ENCODE results near the gene ZNF324B.

The ZNF324B gene

DNA sequence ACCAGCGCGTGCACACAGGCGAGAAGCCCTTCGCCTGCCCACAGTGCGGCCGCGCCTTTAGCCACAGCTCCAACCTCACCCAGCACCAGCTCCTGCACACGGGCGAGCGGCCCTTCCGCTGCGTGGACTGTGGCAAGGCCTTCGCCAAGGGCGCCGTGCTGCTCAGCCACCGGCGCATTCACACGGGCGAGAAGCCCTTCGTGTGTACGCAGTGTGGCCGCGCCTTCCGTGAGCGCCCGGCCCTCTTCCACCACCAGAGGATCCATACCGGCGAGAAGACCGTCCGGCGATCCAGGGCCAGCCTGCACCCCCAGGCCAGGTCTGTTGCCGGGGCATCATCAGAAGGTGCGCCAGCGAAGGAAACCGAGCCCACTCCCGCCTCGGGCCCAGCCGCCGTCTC, 20.3 kb downstream of the ZNF324B start:
- no peak for DNase-seq (ENCODE audit: extremely low read depth, low read depth)
- no peak overlapping the region for H3K4me3 ChIP-seq (replicated peaks; ENCODE audit: low read depth, low read length)
- TF ChIP-seq CTCF (IDR thresholded peaks at IDR 0.05; ENCODE audit: low read depth, low read length, missing control alignments): no peak

GRCh38 chr19:58473775-58474174, 22.4 kb downstream of the ZNF324B start:
- TF ChIP-seq CTCF (IDR thresholded peaks at IDR 0.05; ENCODE audit: low read depth, low read length, missing control alignments): no peak
- DNase-seq (ENCODE audit: extremely low read depth, low read depth): no peak
- no peak overlapping the region for H3K4me3 ChIP-seq (replicated peaks; ENCODE audit: low read depth, low read length)

DNA sequence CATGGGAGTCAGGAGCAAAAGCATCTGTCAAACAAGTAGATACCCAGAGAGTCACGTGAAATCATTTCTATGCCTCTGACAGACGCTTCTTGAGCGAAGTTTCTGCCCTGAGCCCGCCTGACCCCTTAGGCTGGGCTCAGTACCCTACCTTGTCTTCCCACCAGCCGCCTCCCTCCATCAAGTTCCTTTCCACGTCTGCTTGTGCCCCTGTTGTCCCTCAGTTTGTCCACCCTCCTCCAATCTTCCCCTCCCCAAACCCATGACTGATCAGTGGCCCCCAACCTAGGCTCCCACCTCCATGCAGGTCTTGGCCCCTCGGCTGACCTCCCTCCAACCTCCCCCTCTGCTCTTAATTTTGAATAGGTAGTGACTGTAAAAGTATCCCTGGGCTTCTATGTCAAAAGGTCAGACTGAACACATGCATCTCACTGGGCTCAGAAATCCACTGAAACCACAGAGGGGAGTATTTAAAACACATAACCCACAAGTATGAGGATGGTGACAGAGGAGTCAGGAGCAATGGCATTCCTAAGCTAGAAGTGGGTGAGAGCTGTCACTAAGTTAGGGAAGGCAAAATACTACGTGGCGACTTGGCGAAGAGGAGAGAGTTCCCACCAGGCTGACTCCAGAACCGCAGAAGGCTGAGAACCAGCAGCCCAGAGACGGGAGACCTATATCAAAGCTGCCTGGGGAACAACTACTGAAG, 23.0 kb downstream of the ZNF324B start:
- TF ChIP-seq CTCF (IDR thresholded peaks at IDR 0.05; ENCODE audit: low read depth, low read length, missing control alignments): no peak
- DNase-seq (ENCODE audit: extremely low read depth, low read depth): no peak
- no peak overlapping the region for H3K4me3 ChIP-seq (replicated peaks; ENCODE audit: low read depth, low read length)

- H3K4me3 ChIP-seq (replicated peaks; ENCODE audit: low read depth, low read length): peak overlapping the region; percentile 59
- no peak for DNase-seq (ENCODE audit: extremely low read depth, low read depth)
- TF ChIP-seq CTCF (IDR thresholded peaks at IDR 0.05; ENCODE audit: low read depth, low read length, missing control alignments): no peak
Observed at GRCh38 chr19:58474997-58475713, 23.7 kb downstream of the ZNF324B start.

DNA sequence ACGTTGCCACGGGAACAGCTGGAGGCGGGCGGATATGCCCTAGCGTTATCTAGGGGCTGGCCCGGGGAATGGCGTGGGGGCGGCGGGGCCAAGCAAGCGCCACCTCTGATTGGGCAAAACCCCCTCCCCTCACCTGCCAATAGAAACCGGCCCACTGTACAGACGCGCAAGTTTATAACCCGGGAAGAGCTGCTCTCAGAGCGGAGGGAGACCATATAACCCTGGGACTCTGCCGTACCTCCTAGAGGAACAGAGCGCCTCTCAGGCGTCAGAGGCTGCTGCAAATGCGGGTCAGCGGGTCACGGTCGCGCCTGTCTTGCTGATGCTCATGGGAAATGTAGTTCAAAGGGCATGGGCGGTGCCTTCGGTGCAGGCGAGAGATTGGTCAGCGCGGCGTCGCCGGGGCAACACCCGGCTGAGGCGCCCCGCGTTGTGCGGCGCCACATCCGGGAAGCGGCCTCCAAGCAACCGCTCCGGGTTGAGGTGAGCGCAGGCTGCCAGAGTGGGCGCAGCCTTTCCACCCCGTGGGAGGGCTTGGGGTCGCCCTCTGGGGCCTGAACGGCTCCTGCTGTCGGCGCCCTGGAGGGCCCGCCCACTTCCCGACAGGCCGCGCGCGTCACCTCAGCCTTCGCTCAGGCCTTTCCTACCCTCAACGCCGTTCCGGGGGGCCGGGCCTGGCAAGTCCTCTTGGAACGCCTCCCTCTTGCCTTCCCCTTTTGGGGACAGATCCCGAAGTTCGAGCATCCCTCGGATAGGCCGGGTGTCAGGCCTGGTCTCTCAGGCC, 24.5 kb downstream of the ZNF324B start, which contains the start of gene ZNF446:
Gene ZNF446, plus strand, starts transcription at position 639 of the 784 bp plus-strand sequence. CDS start 867 bp downstream, outside the sequence.
- no peak for TF ChIP-seq CTCF (IDR thresholded peaks at IDR 0.05; ENCODE audit: low read depth, low read length, missing control alignments)
- peak within 1 kb of the TSS; percentile 59 for H3K4me3 ChIP-seq (replicated peaks; ENCODE audit: low read depth, low read length)
- DNase-seq (ENCODE audit: extremely low read depth, low read depth): peak; percentile 92

DNA sequence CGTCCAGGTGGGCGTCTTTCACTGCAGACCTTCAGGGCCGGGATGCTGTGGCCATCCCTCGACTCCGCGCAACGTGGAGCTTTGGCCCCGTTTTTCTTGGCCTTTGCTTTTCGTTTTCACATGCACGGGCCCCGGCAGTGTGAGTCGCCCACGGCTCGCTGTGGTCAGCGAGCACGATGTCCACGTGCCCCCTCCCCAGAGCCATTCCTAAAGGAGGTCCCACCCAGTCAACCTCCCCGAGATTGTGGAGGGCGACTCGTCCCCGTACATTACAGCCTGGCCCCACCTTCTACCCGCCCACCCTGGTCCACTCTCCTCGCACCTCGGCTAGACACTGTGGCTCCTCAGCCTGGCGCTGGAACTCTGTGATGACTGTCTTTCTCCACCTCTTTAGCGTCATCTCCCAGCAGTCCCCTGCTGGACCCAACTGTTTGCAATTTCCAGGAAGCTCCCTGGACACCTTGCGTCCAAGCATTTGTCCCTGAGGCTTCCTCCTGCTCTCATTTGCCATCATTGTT, 25.1 kb downstream of the ZNF324B start:
- H3K4me3 ChIP-seq (replicated peaks; ENCODE audit: low read depth, low read length): peak overlapping the region; percentile 59
- TF ChIP-seq CTCF (IDR thresholded peaks at IDR 0.05; ENCODE audit: low read depth, low read length, missing control alignments): no peak

More for the DNA sequence above, 25.1 kb downstream of the ZNF324B start:
- DNase-seq (ENCODE audit: extremely low read depth, low read depth): no peak
